Amniotic epithelial cell (primary cell): ENCODE data around the gene FSTL5.

Experiments used
- DNase-seq: peaks from one replicate; pipeline ENCODE4 v3.0.0-alpha.2; 2010; ENCODE audit warnings: low read depth

The FSTL5 gene

GRCh38 chr4:161936625-161937550 is 226.9 kb downstream of the FSTL5 start:
- peak; percentile 95 for DNase-seq

GRCh38 chr4:161931089-161931488 is 232.7 kb downstream of the FSTL5 start:
- DNase-seq = no peak

- peak; percentile 71 for DNase-seq
Observed at GRCh38 chr4:161929956-161930355, 233.8 kb downstream of the FSTL5 start.

DNA sequence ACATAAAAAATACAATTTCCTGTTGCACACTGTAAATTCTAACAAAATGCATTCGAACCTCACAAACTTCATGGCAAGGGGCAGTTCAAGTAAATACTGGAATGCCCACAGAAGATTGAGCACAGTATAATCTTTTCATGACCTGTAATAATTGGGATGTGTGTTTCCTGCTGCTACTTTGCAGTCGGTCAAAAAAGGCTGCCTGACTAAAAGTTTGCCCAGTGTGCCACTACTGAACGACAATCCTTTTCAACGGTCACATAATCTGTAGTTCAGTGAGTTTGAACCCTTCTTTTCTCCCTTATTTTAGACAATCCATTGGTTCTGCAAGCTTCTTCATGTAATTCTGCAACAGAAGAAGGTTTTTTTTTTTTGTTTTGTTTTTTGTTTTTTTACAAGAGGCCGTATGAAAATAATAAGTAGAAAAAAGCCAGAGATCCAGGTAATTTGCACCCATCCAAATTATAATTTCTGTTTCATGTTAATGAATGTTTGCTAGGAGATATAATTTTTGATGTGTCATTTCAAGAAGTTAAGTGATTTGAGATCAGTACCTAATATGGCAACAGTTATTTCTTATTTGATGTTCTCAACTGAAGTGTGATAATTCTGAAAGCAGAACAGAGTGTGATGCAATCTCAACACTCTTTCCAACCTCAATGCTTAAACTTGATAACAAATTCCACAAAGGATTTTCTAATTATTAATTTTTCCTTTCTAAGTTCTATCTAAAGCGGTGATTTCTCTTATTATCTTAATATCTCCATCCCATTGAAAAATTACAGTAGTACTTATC is 237.6 kb downstream of the FSTL5 start:
- DNase-seq = peak; percentile 14

- DNase-seq = no peak
Observed at GRCh38 chr4:161920304-161921052, 243.3 kb downstream of the FSTL5 start.

GRCh38 chr4:161919442-161920220 is 244.2 kb downstream of the FSTL5 start:
- DNase-seq = no peak

GRCh38 chr4:161916035-161916434 is 247.8 kb downstream of the FSTL5 start:
- no peak for DNase-seq

DNA sequence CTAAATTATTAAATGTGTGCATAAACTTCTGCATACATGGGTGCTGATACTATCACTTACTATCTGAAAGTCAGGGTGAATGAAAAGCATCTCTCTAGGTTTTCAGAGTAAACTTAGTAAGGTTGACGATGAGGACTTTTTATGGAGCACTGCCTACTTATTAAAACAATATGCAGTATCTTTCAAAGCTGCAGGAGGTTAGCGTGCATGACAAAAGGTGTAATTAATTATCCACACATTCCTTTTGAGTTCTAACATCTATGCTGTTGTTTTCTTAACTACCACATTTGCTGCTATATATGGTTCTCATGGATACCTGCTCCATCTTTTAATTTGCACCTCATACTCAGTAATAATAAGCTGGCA is 256.2 kb downstream of the FSTL5 start:
- DNase-seq = no peak

- no peak for DNase-seq
Observed at GRCh38 chr4:161906836-161907589, 256.8 kb downstream of the FSTL5 start.

- no peak for DNase-seq
Observed at GRCh38 chr4:161900110-161900509, 263.7 kb downstream of the FSTL5 start.

- peak; percentile 9 for DNase-seq
Observed at GRCh38 chr4:161894493-161895167, 269.2 kb downstream of the FSTL5 start.

DNA sequence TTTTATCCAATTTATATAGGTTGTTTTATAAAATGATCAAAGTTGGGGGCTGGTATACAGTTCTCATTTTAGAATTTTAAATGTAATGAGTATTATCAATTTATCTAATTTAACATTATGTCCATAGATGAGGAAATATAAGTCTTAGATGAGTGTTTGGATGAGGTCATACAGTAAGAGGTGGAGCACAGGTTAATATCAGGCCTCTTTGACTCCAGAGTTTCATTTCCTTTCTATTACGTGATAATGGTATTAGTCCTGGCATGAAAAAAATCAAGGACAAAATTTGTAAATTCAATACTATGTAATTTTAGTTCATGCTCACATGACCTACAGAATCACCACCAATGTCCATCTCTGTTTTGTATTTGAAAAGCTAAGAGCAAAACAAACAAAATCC is 269.8 kb downstream of the FSTL5 start:
- DNase-seq = no peak

DNA sequence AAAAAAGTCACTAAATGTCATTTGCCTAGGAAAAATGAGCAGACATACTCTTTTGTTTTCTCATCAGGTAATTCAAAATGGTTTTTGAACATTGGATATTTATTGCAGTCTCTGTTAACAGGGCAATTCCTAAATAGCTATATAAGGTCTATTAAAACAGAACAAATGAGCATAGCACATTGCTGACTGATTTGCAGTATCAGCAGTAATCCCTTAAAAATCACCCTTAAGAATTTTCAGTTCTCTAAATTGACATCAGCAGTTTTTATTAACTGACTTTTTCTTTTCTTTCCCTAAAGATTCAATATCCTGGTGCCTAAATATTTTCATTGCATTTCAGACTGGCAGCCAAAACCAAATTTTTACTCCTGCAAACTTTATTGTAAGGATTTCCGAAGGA is 270.2 kb downstream of the FSTL5 start:
- DNase-seq = no peak

DNA sequence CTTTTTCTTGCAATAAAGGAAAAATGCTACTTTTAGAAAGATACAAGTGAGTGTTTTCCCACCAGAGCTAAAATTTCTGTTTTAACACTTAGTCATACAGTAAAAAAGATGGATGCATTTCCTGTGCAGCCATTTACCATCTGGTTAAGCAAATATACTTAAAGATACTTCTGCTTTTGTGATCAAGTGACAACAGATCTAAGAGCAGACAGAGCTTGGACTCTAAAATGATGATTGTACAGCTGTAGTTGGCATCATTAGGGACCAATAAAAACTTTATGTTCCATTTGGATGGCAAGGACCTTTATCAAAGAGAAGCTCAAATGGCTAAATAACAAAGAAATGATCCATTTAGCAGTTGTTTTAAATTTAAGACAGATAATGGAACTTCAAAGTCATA is 270.8 kb downstream of the FSTL5 start:
- DNase-seq = no peak

GRCh38 chr4:161883157-161883556 is 280.6 kb downstream of the FSTL5 start:
- no peak for DNase-seq

DNA sequence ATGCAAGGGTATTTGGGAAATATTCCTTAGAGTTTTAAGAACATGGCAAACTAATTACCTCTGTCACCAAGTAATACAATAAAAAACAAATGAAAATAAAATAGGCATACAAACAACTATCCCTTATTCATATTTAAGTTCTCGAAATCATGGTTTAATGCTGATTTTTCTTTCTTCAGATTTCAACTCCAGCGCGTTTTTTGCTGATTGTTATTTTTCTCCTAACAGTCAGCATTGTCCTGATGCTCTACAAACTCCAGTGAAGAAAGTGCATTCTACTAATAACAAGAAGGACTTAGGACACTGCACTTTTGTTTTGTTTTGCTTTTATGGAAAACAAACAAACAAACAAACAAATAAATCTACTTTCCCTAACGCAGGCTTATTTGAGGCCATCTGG is 282.4 kb downstream of the FSTL5 start:
- DNase-seq = no peak

GRCh38 chr4:161869511-161869910 is 294.3 kb downstream of the FSTL5 start:
- no peak for DNase-seq

DNA sequence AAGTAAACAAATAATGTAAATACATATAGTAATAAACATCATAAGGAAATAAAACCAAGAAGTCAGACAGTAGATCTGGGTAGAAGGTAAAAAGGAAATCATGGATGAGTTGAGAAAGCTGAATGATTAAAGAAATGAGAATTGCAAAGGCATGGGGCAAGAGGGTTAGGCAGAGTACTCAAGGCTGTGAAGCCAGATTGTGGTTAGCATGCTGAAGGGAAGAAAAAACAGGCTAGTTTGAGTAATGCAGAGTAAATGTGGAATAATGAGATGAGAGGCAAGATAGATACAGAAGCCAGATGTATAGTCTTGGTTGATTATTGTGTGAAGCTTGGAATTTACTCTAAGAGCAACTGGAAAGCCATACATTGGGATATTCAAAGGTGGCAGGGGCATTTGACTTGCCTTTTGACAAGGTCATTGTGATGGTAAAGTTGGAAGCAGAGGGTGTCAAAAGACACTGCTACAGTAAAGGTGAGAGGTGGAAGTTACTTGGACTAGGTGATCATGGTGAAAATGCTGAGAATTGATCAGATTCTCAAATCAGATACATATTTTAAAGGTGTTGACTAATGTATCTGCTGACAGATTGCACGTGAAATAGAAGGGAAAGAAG is 307.0 kb downstream of the FSTL5 start:
- peak; percentile 83 for DNase-seq

DNA sequence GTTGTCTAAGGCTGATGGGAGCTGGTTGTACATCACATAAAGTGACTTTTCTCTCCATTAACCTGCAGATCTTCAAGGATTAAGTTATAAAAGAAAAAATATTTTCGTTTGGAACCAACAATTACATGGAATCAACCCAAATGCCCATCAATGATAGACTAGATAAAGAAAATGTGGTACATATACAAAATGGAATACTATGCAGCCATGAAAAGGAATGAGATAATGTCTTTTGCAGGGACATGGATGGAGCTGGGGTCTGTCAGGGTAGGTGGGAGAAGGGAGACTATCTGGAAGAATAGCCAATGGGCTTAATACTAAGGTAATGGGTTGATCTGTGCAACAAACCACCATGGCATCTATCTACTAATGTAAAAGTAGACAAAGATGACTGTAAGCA is 313.2 kb downstream of the FSTL5 start:
- DNase-seq = no peak

DNA sequence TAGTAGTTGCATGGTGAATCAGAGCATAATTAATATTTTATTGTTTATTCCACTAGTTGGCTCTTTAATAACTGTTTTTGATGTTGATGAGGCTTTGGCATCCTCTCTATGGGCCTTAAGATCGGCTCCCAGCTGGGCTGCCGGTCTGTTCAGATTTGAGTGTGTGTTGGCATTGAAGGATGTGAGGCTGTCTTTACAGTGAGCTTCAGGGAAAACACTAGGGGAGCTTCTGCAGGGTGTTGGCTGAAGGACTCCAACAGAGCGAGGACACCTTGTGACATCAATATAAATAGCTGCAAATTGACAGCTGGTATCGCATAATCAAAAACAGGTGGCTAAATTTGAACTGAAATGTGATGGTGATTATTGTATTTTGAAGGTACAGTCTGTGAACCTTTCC is 322.0 kb downstream of the FSTL5 start:
- DNase-seq = no peak
